K562 treated with DMSO at 1 percent for 12 hours (cell line): ENCODE results near the gene BHMT. TPM values are rescaled to one million over a fixed set of nuclear protein-coding genes. Genes with fewer than 3 reads are reported as not detected.

Experiments
- total RNA-seq: library from RNA; unstranded; fragments of 300-600 nt; gene quantifications from 2 replicates; pipeline ENCODE4 v1.2.3, GENCODE V29; 2022; ENCODE audit not compliant: insufficient read depth

Gene BHMT, protein sequence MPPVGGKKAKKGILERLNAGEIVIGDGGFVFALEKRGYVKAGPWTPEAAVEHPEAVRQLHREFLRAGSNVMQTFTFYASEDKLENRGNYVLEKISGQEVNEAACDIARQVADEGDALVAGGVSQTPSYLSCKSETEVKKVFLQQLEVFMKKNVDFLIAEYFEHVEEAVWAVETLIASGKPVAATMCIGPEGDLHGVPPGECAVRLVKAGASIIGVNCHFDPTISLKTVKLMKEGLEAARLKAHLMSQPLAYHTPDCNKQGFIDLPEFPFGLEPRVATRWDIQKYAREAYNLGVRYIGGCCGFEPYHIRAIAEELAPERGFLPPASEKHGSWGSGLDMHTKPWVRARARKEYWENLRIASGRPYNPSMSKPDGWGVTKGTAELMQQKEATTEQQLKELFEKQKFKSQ
- not detected in 2 replicates for total RNA-seq

GRCh38 chr5:79111387-79111959 is at the start of gene BHMT:
Gene BHMT (plus strand): TSS chr5:79111809. CDS start chr5:79111886, 77 bp downstream.

GRCh38 chr5:79069488-79070349 is 41.9 kb upstream of the BHMT start, which contains the start of the genes BHMT2 and DMGDH:
Gene BHMT2 (plus strand): TSS chr5:79069767. CDS start chr5:79069783, 16 bp downstream.
Gene DMGDH (minus strand): TSS chr5:79069674. CDS start chr5:79069620, 54 bp downstream.

Other genes starting within 250 kb of the BHMT start
- 3.4 and 9.1 TPM in 2 replicates for gene ARSB, start 126.5 kb upstream of the BHMT start, total RNA-seq
- 1.8 and 4.1 TPM in 2 replicates for gene DMGDH, start 42.1 kb upstream of the BHMT start, total RNA-seq
- not detected in 2 replicates for gene BHMT2, start 42.0 kb upstream of the BHMT start, total RNA-seq
- gene JMY, start 124.3 kb downstream of the BHMT start, total RNA-seq, result 0.56 and 4.4 TPM in 2 replicates